Skeletal muscle cell (primary cell): ENCODE measurements around the gene CLEC2B.

ENCODE experiments used
- DNase-seq: peaks from one replicate; pipeline ENCODE4 v3.0.0-alpha.2; 2010; ENCODE audit warnings: low read depth
- H3K4me3 ChIP-seq: 2 replicates; pipeline ENCODE4 v1.5.1; 2011; ENCODE audit warnings: low read depth, mild to moderate bottlenecking, control low read depth, low read length, moderate library complexity

CLEC2B gene

DNA sequence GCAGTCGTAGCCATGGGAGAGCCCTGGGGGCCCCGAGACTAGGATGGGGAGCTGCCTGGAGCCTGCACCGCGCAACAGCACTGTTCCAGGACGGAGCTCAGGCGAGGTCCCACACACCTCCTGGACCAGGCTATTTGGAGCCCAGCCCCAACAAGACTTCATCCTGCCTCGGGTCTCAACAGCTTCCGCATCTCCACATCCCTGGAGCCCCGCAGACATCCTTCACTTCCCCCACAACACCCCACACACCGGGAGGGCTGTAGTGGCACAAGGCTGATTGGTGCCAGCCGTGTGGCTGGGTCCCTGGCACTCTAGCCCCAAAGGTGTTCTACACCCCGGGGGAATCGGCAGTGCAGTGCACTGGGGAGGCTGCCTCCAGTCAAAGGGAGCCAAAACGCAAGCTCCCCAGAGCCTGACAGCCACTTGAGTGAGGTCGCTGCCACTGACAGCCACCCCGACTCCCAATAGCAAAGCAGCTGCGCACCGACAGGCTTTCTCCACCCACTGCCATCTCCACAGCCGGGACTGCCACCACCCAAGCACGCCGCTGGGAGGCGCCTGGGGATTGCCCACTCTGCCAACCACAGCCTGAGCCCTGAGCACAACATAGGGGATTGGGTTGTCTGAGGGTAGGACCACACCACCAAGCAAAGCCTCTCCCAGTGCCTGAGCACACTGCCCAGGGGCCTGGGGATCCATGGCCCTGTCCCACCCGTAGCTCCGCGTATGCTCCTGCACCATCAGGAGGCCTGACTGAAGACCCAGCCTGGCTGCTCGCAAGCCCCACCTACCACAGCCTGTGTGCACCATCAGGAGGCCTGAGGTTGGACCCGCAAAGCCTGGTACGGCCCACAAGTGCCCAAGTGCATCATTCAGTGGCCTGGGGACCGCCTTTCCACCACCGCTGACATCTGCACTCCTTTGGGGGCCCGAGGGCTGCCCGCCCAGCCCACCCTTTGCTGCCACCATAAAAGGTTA is 55.0 kb downstream of the CLEC2B start:
- DNase-seq: no peak
- no peak overlapping the region for H3K4me3 ChIP-seq

DNA sequence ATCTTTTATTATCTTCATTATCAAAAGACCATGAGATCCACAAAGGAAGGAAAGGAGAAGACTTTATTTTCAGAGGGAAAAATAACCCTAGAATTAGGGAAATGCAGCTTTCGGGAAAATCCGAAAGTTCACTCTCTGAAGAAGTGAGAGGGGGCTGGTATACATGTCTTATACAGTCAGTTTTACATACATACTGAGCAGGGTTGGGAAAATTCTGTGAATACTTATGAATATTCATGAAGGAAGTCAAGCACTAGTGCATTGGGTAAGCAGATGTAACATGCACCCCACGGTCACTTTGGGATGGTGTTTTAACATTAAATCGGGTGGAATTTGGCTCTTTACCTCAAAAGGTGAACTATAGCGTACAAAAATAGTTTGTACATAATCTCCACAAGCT is 57.5 kb downstream of the CLEC2B start:
- DNase-seq: no peak
- no peak overlapping the region for H3K4me3 ChIP-seq

DNA sequence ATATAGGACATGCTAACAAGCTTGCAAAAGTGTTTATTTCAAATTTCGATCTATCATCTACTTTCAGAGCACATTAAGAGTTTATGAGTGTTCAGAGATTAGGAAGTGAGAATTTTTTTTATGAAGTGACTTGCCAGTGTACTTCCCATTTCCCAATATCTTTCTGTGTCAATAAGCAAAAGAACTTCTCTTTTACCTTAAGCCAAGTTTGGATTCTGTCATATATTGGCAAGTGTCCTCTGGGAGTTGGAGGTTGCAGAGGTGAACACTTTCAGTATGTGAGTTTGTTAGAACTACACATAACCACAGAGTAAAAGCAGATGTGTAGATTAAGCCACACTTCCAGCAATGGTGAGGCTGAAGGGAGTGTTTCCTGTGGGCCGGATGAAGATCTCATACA is 58.5 kb downstream of the CLEC2B start:
- DNase-seq: no peak
- no peak overlapping the region for H3K4me3 ChIP-seq

DNA sequence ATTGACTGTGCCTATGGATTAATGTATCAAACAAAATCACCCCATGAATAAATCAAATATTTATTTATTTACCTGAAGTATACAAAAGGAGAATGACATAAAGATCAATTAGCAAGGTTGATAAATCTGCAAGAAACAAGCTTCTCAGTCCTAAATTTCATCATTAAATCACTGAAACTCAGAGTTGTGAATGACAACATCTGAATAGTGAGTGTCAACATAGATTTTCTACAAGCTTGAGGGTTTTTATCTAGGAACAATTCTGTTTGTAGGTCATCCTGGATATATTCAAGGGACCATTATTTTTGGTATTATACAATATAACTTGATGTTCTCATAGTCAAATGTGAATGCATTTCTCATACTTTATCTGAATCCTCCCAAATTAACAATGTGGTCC is 59.3 kb downstream of the CLEC2B start:
- H3K4me3 ChIP-seq: no peak overlapping the region
- no peak for DNase-seq

DNA sequence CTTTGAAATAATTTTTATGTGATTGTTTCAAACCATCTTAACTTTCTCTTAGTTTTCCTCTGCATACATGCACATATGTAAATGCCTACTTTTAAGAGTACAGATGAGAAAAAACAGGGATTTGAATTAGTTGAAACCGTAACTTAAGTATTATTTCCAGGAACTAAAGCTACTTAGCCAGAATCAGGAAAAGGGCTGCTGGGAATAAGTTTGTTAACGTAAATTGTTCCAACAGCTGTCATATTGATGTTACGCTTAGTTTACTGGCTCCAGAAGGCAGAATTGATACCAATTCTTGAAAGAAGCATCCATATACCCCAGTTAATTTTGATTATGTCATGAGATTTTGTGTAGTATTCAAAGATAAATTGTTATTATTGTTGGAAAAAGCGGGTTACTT is 59.8 kb downstream of the CLEC2B start:
- DNase-seq: no peak
- no peak overlapping the region for H3K4me3 ChIP-seq

DNA sequence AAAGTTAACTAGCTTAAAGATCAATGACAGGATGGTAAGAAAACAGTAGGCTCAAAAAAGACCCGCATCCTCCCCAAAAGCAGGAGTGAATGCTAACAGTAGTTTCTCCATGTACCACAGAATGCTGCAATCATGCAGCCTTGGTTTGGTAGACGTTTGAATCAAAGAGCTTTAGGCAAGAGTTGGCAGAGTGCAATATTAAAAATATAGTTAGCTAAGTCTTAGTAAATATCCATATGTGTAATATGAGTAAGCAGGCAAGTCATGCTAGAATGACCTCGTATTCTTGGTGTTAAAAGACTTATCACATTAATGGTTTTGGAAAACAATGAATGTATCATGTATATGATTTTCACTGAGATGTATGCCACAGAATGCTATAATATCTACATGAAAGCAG is 60.6 kb downstream of the CLEC2B start:
- H3K4me3 ChIP-seq: no peak overlapping the region
- DNase-seq: no peak

DNA sequence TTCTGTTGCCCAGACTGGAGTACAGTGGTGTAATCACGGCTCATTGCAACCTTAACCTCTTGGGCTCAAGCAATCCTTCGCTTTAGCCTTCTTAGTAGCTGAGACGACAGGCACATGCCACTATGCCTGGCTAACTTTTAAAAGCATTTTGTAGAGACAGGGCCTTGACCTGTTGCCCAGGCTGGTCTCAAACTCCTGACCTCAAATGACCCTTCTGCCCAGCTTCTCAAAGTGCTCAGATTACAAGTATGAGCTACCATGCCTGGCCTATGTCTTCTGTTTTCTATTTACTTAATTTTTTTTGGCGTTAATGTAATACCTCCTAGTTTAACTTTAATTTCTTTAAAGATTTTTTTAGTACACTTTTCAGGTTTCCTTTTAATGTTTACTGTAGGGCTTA is 62.4 kb downstream of the CLEC2B start:
- no peak overlapping the region for H3K4me3 ChIP-seq
- no peak for DNase-seq

DNA sequence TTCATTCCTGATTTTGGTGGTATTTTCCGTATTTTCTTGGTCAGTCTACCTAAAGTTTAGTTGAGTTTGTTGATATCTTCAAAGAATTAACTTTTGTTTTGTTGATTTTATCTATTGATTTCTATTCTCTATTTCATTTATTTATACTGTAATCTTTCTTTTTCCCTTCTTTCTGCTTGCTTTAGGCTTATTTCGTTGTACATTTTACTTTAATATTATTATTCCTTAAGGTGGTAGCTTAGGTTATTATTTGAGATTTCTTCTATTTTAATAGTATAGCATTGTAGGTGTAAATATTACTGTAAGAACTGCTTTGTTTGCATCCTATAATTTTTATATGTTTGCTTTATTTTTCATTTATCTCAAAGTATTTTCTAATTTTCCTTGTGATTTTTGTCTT is 63.3 kb downstream of the CLEC2B start:
- no peak for DNase-seq

More for the DNA sequence above, 63.3 kb downstream of the CLEC2B start:
- no peak overlapping the region for H3K4me3 ChIP-seq
